Lung microvascular endothelial cell (primary cell): ENCODE results near the gene PIK3R4. TPM values are rescaled to one million over a fixed set of nuclear protein-coding genes. Genes with fewer than 3 reads are reported as not detected.

Source experiments
- DNase-seq, 2 donors: peaks; one replicate each; pipeline versions ENCODE4 v3.0.0 to v3.0.0-alpha.2; 2010; ENCODE audit warnings: low read depth in 2 of 2
- total RNA-seq: library from RNA; depleted of rRNA; stranded (reverse); fragments of >200 nt; gene quantifications from 2 replicates; pipeline ENCODE4 v1.2.1, GENCODE V29; 2014

PIK3R4 gene
- 28.1 and 30.4 TPM in 2 replicates for total RNA-seq

DNA sequence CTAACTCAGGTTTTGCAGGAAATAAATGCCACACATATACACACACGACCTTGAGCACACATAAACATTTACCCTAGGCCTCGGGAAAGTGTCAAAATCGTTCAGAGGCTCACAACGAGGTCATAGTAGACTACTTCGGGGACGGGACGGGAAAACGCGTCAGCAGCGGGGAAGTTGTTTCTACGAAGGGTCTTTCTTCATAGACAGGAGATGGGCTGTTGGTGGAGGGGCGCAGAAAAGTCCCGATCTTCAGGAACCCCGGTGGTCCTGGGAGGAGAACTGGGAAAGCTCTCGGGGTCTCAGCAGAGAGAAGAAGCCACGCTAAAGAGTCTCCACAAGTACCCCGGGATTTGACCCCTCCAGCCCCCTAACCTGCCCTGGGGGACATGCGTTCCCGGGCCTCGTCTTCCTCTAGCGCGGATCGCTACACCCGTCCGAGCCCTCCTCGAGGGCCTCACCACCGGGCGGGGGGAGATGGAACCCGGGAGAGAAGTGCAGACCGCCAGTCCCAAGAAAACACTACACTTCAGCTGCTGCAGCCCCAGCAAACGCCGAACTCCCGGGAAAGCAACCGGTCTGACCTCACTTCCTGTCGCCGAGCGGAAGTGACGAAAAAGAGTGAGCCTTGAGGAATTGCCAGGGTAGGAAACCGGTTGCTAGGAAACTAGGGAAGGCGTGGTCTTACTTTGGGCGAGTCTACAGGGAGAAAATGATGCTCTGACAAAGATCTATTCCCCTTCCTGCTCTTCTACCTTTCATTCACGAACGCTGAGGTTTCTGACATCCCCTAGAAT is at the start of gene PIK3R4:
PIK3R4 (minus strand) TSS at position 584 of the 794 bp plus-strand sequence. CDS start 1,611 bp downstream, outside the sequence.
- DNase-seq = peak; percentile 97 to 99

DNA sequence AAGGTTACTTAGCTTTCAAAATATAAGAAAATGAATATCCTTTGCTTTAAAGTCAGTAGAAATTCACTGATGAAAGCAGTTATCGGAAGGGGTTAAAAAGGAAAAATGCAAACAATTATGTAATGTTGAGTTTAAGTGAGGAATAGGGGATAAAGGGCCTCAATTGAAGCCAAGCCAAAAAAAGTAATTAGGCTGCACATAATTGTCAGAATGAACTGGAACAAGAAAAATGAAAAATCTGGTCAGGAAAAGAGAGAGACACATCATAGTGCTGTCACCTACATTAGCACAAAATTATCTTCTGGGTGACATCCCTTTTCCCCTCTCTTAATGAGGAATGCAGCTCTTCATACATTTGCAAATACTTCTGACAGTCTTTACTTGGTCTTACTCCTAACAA is 48.8 kb upstream of the PIK3R4 start:
- DNase-seq = no peak

DNA sequence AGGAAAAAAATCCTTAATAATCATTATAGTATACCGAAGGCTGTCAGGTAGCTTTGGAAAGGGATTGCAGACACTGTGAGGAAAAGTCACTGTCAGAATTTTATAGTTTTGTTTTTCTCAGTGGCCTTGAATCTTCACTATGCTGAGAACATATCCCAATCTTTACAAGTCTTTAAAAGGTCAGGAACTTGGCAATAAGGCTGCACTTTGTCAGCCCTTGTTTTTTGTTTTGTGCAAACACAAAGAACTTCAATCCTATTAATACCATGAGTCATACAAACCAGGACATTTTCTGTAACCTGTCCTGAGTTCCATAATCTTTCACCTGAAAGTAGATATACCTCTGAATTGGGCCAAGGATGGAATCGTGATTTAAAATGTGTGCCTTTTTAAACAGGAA is 45.6 kb upstream of the PIK3R4 start:
- no peak for DNase-seq

DNA sequence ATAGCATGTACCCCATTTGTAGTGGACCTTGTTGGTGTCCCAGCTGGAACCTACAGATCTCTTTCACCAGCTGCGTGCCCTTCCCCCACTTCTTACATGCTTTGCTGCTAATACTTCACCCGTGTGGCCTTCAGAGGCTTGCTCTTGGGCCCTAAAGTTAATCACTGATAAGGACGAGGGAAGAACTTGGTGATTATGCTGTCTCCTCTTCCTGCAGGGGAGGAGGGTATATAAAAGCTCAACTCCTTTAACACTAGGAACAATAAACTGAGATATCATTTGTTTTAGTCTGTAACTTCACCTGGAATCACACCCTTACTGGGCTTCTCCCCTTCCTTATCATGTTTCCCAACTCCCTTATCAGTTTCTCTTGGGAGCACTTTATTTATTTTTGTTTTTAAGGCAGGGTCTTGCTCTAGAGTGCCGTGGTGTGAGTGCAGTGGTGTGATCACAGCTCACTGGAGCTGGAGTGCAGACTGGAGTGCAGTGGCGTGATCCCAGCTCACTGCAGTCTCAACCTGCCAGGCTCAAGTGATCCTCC is 43.2 kb upstream of the PIK3R4 start:
- DNase-seq = no peak

DNA sequence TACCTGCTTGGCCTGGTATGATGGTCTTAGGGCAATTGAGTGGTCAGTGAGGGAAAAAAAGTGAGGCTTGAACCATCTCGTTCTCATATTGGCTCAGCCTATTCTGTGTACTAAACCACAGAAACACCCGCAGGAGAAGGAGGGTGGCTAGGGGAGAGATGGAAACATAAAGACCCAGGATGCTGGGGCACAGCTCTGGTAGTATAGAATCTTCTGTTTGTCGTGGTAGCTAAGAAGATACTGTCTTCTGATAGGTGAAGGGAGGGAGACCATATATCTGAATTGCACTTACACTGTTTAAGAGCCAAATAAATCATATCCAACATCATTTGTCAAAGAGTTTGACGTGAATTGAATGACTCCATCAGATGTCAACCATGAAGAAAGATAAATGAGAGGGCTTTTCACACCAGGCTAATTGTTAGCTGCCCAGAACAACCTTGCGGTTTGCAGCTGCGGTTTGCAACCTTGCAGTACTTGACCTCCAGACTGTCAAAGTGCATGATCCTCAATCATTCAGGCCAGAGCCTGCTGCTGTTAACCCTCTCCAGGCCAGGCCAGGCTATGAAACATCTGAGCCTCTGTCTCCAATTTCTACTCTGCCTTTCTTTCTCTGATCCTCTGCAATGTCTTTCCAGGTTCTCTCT is 40.9 kb upstream of the PIK3R4 start:
- no peak for DNase-seq

DNA sequence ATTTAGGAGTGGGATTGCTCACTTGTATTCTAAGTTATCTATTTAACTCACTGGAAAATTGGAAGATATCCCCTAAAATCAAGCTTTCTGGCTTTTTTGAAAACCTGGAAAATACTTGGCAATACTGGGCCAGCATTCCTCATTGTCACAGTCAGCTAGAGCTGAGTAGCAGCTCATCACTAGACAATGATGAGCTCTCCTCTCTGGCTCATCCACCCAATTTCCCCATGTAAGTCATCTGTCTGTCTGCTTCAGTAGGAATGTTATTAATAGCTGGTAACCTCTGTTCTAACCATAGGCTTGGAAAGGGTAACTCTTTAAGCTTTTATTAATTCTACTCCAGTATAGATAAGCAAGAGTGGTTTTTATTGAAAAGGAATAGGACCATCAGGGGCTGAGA is 39.7 kb upstream of the PIK3R4 start:
- DNase-seq = no peak

DNA sequence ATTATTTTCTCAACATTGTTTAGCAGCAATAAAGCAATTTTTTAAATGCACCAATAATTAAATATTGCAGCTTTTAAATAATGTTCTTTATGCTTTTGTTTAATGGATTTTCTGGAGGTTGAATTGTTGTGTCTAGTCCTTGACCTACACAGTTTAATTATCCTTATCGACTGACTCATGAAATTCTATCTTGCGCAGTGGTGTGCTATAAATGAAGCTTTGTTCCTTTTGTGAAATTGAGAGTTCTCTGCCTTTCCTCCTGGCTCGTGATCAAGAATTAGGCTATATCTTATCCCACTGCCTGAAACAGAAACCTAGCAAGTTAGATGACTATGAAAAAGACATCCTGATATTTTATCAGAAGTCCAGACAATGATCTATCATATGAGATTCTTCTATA is 37.0 kb upstream of the PIK3R4 start:
- no peak for DNase-seq

DNA sequence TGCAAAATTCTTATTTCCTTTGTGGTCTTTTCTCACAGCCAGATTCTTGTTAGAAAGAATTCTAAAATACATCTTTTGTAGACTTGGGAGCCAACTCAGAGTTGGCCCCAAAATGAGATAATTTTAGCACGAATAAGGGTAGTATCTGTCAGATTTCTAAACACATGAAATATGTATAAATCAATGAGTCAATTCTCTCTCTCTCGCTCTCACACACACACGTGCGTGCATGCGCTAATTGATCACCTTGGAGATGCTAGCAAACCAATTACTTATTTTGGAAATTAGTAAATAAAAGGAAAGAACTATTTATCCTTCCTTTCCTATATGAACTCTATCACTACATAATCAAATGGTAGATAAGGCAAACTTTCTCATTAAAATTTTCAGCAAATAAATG is 32.9 kb upstream of the PIK3R4 start:
- no peak for DNase-seq

DNA sequence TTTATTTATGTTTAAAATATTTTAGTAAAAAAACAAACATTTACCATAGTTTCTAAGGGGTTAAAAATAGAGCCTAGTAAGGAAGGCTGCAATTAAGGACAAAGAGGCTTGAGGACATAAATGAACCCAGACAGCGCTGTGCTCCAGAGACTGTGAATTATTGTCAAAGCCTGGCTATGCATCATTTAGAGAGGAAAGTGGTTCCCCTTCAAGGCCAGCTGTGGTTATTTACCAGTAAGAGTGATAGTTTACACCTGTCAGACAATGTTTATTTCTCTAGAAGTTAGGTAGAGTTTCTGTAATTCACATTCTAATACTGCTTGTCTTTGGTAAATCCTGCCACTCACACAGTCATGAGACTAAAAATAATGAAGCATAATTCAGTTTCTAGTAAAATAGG is 32.4 kb upstream of the PIK3R4 start:
- DNase-seq = no peak

DNA sequence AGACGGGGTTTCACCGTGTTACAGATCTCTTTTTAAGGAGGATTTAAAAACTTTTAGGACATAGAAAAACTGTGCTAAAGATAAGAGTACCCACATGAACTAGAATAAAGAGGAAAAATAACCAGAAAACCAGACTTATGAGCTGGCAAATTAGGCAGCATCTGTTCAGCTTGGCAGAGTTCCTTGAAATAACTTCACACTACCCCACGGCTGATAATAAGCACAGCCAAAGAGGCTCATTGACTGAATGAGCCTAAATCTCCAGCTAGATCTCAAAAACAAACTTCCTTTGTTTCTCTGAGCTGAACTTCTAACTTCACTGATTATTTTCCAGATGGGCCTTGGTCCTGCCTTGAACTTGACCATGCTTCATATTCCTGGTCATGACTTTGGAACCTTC is 26.7 kb upstream of the PIK3R4 start:
- no peak for DNase-seq

DNA sequence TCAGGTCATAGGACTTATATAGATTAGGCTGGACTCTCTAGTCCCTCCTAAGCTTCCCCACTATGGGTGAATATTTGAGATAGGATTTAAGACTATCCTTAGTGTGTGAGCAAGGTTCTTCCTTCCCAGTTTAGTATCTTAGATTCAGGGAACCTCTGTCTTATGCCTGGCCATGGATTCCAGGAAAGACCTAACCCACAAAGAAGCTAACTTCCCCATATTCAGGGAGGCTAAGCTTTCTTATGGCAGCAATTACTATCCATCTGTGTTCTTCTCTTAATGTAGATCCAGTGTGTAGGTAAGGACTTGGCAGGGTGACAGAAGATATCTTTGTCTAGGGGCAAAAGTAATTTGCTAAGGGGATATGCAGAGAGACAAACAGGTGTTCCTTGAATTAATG is 25.5 kb upstream of the PIK3R4 start:
- no peak for DNase-seq

DNA sequence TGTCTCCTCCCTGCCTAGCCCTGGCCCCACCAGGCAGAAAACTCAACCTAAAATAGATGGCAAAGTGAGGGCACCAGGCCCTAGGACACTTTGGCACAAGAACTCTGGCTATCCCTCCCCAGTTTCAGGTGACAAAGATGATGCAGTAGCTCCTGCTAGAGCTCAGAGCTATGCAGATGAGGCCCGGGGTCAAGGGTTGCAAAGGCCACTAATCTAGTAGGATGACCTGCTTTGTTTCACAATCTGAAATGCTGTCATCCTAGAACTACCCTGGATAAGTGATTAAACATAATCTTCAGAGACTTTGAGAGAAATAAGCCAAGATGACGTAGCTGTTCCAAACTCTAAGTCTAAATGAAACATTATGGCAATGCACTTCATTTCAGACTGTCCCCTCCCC is 24.0 kb upstream of the PIK3R4 start:
- no peak for DNase-seq

DNA sequence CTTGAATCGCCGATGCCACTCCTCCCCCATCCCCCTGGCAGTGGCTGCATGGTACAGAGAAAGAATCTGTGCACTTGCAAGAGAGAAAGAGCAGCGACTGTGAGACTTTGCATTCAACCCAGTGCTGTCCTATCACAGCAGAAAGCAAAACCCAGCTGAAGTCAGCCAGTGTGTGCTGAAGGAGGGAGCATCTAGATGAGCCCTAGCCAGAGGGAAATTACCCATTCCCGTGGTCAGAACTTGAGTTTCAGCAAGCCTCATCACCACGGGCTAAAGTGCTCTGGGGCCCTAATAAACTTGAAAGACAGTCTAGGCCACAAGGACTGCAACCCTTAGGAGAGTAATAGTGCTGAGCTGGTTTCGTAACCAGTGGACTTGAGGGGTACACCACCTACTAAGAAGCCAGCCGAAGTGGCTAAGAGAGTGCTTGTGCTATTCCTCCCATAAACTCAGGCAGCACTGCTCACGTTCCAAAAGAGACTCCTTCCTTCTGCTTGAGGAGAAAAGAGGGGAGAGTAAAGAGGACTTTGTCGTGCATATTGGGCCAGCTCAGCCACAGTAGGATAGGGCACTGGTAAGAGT is 15.2 kb upstream of the PIK3R4 start:
- no peak for DNase-seq

DNA sequence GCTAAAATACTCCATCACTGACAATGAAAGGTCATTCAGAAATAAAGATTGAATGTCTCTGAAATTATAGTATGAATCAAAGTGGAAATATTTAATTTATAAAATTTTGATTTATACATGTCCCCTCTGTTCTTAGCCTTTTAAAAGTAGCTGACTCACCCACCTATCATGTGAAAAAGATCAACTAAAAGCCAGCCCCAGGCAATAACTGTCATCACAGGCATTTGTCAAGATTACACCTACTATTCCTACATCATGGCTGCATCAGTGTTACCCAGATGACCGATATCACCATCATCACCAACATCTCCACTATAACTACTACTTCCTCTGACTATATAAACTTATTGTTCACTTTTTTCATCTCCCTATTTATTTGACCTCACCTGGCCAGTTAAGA is 14.3 kb upstream of the PIK3R4 start:
- DNase-seq = no peak

DNA sequence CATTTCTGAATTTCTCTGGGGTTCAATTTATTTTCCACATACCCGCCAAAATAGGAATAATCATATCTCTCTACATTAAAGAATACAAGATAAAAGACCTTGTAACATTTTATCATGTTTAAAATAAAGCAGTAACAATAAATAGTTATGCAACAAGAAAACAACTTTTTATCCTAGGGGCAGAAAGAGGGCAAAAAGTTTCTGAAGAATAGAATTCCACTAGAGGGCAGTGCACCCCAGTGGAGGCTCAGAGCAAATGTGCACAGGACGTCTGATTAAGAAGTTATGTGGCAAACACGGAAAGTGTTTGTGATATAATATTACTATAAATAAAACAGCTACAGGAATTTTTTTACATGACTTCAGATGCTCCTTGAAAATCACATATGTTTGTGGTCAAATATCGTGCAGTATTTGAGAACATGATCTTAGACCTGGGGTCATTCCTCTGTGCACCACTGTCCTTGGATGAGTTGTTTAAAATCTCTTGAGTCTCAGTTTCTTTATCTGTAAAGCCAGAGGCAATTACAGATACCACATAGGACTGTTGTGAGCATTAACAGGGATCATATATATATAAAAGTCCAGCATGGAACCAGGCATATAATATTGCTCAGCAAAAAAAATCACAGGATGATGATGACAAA is 13.2 kb upstream of the PIK3R4 start:
- peak; percentile 59 to 62 for DNase-seq

DNA sequence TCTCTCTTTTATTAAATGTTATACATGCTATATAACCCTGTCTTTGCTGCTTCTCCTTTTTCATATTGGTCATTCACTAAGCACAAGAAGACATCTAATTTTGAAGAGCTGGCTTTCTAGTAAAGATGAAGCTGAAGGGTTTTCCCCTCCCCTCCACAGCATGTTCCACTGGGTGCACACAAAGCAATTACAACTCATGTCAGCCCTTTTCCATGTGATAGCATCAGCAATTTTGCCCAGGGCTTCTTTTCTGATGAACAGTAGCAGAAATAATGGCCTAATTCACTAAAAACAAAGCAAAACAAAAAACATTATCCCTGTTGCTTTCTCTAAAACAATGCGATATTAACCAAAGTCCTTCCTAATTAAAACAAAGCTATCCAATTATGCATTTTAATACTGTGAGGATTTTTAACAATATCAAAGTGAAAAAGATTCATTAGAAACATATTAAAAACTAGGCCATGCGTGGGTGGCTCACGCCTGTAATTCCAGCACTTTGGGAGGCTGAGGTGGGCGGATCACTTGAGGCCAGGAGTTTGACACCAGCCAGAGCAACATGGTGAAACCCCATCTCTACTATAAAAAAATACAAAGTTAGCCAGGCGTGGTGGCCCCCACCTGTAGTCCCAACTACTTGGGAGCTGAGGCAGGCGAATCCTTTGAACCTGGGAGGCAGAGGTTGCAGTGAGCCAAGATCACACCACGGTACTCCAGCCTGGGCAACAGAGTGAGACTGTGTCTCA is 12.2 kb upstream of the PIK3R4 start:
- no peak for DNase-seq

DNA sequence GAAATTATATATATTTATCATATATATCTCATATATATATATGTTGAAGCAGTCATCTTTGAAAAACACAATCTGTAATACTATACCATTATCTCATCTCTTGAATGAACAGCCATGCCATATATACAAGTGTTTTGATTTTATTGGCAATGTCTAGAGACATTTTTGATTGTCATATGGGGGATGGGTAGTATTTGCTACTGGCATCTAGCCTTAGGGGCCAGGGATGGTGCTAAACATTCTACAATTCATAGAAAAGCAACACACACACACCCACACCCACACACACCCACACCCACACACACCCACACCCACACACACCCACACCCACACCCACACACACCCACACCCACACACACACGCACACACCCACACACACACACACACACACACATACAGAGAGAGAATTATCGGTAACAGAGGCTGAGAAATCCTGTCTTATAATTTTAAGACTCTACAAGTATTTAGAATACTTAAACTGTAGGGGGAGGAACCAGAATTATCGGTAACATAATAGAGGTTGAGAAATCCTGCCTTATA is 11.1 kb upstream of the PIK3R4 start:
- DNase-seq = no peak

DNA sequence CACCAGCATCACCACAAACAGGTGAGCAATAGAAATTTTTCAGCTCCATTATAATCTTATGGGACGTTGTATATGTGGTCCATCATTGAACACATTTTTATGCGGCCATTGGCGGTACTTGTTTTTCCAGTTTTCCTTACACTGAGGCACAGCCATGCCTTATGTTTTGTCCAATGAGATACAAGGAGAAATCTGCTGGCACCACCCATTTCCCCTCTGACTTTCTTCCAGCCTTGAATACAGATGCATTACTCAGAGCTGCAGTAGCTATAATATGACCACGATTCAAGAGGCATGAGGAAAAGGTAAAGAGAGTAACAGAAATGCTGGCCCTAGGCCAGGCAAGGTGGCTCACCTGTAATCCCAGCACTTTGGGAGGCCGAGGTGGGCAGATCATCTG is 9.0 kb upstream of the PIK3R4 start:
- no peak for DNase-seq

DNA sequence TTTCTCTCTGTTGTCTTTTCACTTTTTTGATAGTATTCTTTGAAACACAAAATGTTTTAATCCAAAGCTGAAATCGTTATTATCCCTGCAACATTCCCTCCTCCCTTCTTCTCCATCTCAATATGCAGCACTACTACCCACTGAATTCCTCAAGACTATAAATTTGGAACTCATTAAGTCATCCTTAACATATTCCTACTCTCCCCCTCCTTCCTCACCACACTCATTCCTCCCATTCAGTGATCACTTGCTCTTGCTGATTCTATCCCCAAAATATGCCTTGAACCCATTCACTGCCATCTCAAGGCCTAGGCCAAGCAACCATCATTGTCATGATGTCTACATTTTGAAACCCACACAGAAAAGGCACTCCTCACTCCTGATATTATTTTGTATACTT is 2.4 kb upstream of the PIK3R4 start:
- no peak for DNase-seq

DNA sequence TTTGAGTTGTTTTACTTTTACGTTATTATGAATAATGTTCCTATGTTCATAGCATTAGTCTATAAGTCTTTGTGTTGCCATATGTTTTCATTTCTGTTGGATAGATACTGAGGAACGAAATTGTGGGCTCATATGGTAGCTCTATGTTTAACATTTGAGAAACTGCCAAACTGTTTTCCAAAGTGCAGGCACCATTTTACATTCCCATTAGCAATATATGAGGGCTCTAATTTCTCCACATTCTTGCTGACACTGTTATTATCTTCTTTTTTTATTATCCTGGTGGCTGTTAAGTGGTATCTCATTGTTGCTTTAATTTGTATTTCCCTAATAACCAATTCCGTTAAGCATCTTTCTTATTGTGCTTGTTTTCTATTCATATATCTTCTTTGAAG is 1.8 kb upstream of the PIK3R4 start:
- DNase-seq = peak in 1 of 2 donors; percentile 15

DNA sequence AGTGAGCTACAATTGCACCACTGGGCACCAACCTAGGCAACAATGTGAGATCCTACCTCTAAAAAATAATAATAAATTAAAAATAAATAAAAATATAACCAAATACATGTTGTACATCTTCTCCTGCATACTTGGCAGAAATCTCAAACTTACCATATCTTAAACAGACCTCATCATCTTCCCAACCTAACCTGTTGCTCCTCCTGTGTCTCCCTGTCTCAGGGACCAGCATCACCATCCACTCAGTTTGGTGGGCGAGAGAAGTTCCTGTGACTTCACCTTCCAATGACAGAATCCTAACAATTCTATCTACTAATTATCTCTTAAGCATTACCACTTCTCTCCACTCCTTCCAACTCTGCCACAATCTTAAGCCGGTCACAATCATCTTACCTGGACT is 3.3 kb downstream of the PIK3R4 start:
- DNase-seq = no peak
